AG10803 (cell line): ENCODE data around the gene SCGB1A1.
"Not testable (repeated sequence)": the region's sequence is repeated elsewhere in the genome, so short reads cannot be mapped to it uniquely, and the experiment has no call there.

Source experiments
- DNase-seq: peaks from one replicate; pipeline ENCODE4 v3.0.0; 2010; ENCODE audit warnings: low read depth
- H3K4me3 ChIP-seq: 2 replicates; pipeline ENCODE4 v1.5.1; 2011; ENCODE audit warnings: mild to moderate bottlenecking, low read length, control low read depth
- TF ChIP-seq, protein P1 (sequence below): conservative IDR thresholded peaks from 2 replicates; pipeline ENCODE4 v1.5.1; 2011; ENCODE audit warnings: mild to moderate bottlenecking, low read length, control low read depth, inconsistent platforms

The SCGB1A1 gene, protein sequence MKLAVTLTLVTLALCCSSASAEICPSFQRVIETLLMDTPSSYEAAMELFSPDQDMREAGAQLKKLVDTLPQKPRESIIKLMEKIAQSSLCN

DNA sequence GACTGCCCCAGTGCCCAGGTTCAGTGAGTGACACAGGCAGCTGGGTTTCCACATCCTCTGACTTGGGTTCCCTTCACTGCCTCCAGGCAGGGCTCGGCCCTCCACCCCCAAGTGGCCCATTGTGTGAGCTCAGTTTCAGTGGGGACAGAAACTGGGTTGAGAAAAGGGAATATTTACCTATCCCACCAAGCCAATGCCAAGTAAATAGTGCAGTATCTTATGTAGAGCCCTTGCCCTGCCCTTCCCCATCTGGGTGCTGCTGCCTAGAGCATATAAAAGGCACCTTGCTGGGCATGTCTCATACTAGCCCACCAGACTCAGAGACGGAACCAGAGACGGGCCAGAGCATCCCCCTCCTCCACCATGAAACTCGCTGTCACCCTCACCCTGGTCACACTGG lies at the start of gene SCGB1A1:
Gene SCGB1A1 (plus strand): TSS at position 301 of the 400 bp plus-strand sequence. CDS start 63 bp downstream, at position 364.
- DNase-seq: no peak

DNA sequence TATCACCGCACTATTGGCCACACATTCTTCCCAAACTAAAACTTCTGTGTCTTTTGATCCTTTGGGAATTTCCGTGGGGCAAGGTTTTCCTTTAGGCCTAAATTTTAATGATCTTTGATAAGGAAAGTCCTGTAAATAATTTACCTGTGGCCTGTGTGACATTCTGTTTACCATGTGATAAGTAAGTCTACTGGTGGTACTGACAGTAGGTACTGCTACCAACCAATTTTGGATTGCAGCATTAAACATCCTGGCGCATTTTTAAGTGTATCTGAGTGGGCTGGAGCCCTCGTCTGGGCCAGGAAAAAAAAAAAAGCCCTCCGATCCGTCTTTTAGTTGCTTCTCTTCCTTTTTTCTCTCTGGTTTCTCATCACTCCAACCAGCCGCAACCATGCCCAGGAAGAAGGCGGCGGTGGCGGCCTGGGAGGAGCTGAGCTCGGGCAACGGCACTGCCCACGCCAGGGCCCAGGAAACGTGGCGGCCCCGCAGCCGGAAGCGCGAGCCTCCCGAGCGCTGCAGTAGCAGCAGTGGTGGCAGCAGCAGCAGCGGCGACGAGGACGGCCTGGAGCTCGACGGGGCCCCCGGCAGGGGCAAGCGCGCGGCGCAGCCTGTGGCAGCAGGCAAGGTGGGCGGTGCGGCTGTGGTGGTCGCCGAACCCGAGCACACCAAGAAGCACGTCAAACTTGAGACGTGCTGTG lies 47.9 kb upstream of the SCGB1A1 start:
- TF ChIP-seq, protein P1, sequence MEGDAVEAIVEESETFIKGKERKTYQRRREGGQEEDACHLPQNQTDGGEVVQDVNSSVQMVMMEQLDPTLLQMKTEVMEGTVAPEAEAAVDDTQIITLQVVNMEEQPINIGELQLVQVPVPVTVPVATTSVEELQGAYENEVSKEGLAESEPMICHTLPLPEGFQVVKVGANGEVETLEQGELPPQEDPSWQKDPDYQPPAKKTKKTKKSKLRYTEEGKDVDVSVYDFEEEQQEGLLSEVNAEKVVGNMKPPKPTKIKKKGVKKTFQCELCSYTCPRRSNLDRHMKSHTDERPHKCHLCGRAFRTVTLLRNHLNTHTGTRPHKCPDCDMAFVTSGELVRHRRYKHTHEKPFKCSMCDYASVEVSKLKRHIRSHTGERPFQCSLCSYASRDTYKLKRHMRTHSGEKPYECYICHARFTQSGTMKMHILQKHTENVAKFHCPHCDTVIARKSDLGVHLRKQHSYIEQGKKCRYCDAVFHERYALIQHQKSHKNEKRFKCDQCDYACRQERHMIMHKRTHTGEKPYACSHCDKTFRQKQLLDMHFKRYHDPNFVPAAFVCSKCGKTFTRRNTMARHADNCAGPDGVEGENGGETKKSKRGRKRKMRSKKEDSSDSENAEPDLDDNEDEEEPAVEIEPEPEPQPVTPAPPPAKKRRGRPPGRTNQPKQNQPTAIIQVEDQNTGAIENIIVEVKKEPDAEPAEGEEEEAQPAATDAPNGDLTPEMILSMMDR: no peak
- DNase-seq: no peak
- H3K4me3 ChIP-seq: no peak overlapping the region

More for the DNA sequence above, at the start of gene SCGB1A1:
- no peak within 1 kb of the TSS for H3K4me3 ChIP-seq
- TF ChIP-seq, protein P1: no peak

DNA sequence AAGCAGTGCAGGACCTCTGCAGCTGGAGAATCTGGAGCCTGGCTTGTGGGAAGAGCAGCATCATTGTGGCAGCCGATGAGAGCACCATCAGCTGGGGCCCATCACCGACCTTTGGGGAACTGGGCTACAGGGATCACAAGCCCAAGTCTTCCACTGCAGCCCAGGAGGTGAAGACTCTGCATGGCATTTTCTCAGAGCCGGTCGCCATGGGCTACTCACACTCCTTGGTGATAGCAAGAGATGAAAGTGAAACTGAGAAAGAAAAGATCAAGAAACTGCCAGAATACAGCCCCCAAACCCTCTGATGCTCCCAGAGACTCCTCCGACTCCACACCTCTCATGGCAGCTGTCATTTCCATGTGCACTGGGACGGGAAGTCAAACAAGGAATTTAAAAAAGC lies 46.0 kb upstream of the SCGB1A1 start:
- no peak overlapping the region for H3K4me3 ChIP-seq
- TF ChIP-seq, protein P1: no peak
- no peak for DNase-seq

DNA sequence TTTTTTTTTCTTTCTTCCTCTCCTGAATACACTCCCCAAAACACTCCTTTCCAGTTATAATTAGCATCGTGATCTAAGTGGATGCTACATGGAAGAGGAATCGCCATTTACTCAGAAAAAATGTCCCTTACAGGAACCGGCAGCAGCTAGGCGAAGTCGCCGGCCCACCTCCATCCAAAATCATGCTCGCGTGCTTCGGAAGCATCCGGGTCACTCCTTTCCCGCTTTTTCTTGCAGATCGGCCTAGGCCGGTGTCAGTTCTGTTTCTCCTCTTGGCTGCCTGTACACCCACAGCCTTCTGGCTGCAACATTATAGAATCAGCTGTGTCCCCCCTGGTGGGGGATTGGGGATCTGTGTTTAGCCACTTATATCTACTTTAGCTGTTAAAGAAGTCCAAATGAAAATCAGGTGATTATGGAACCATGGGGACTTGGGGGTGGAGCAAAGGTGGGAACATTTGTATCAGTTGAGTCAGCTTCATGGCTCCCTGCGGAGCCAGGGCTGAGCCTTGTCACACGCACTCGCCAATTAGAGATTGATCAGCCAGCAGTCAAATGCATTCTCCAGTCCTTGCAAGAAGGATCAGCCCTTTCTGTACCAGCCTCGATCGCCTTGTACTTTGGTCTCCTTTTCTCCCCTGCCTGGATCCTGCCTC lies 45.2 kb upstream of the SCGB1A1 start:
- TF ChIP-seq, protein P1: no peak
- no peak for DNase-seq
- H3K4me3 ChIP-seq: no peak overlapping the region

DNA sequence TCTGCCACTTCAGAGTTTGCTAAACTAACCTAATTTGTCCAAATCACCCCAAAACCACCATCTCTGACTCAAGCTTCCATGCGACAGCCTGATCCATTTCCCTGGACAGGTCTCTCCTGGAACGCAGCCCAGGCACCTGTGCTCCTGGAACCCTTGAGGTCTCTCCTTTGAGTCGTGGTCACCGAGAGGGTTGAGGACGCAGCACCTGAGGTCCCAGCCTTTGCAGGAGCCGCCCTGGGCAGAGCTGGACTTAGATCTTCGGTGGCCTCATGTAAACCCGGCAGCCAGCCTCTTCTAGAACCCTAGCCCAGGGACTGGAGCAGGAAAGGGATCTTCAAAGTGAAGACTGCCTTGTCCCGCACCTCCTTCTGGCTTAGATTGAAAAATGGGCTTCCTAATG lies 44.0 kb upstream of the SCGB1A1 start:
- TF ChIP-seq, protein P1: no peak
- DNase-seq: no peak
- H3K4me3 ChIP-seq: no peak overlapping the region

DNA sequence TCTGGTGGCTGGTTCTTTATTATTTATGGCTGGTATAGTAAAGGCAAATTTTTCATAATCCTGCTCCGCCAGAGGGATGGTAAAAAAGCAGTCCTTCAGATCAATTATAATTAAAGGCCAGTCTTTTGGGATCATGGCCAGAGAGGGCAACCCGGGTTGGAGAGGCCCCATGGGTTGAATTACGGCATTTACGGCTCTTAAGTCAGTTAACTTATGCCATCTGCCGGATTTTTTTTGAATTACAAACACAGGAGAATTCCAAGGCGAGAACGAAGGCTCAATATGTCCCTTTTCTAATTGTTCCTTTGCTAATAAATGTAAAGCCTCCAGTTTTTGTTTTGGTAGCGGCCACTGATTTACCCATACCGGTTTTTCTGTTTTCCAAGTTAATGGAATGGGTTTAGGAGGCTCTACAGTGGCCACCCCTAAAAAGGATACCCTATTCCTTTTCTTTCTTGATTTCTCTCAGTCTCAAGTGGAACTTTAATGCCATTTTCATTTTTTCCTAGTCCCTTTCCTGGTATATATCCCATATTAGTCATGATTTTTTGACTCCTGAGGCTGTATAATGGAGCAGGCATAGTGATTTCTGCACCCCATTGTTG lies 40.3 kb upstream of the SCGB1A1 start:
- TF ChIP-seq, protein P1: peak; percentile 50

DNA sequence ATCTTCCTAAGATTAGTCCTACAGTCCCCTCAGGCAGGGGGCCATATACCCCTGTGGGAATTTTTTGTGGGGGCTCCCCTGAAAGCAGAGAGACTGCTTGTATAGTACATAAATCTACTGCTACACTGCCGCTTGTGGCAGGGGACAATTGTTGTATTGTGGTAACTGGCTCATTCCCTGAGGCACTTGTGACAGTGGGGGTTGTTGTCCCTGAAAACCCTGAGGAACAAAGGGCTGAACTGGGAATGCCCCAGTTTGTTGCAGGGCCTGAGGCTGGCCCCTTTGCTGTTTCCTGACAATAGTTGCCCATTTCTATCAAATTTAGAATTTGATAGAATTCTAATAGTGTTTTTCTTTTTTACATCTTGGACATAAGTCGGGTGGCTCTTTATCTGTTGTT lies 39.2 kb upstream of the SCGB1A1 start:
- DNase-seq, H3K4me3 ChIP-seq: not testable (repeated sequence)

More for the DNA sequence above, 40.3 kb upstream of the SCGB1A1 start:
- not testable (repeated sequence) for H3K4me3 ChIP-seq
- DNase-seq: peak; percentile 55
